ENCODE data around the gene TNIP2.

The TNIP2 gene

GRCh38 chr4:2721586-2721985 lies 34.5 kb downstream of the TNIP2 start:
- Histone ChIP-seq H3K79me2 (ENCODE audit: insufficient read depth, low read length) (no peaks in the 10 kb centered on the region), H3K27ac (ENCODE audit: low read depth, low read length) (no peak overlapping the region), H2AFZ (ENCODE audit: low read depth, low read length, severe bottlenecking) (no peak overlapping the region), H3K9me3 (ENCODE audit: insufficient read depth, low read length) (no peaks in the 10 kb centered on the region), H3K4me3 (ENCODE audit: insufficient read depth, low read length, poor library complexity, severe bottlenecking) (no peak overlapping the region), H3K27me3 (ENCODE audit: low read length) (no peaks in the 10 kb centered on the region), H4K20me1 (ENCODE audit: low read depth, low read length) (no peaks in the 10 kb centered on the region), H3K36me3 (ENCODE audit: low read length) (peaks cover 8% of the 10 kb centered on the region; the same call in 1 of the 2 replicates), H3K9me2 (replicated peaks; ENCODE audit: insufficient read depth, low read length) (no peaks in the 10 kb centered on the region), H3F3A (ENCODE audit: insufficient read depth) (peaks cover 4% of the 10 kb centered on the region; the same call in 1 of the 2 replicates), H3K9ac (ENCODE audit: low read length) (no peak overlapping the region), H3K4me2 (ENCODE audit: low read depth, low read length, poor library complexity, severe bottlenecking) (no peak overlapping the region)
- TF ChIP-seq, protein P1, sequence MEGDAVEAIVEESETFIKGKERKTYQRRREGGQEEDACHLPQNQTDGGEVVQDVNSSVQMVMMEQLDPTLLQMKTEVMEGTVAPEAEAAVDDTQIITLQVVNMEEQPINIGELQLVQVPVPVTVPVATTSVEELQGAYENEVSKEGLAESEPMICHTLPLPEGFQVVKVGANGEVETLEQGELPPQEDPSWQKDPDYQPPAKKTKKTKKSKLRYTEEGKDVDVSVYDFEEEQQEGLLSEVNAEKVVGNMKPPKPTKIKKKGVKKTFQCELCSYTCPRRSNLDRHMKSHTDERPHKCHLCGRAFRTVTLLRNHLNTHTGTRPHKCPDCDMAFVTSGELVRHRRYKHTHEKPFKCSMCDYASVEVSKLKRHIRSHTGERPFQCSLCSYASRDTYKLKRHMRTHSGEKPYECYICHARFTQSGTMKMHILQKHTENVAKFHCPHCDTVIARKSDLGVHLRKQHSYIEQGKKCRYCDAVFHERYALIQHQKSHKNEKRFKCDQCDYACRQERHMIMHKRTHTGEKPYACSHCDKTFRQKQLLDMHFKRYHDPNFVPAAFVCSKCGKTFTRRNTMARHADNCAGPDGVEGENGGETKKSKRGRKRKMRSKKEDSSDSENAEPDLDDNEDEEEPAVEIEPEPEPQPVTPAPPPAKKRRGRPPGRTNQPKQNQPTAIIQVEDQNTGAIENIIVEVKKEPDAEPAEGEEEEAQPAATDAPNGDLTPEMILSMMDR (IDR thresholded peaks at IDR 0.05; ENCODE audit: insufficient read depth, low read length, poor library complexity, severe bottlenecking), result no peak
- no peak for TF ChIP-seq EZH2phosphoT487 (conservative IDR thresholded peaks at IDR 0.05; ENCODE audit: low read length)

DNA sequence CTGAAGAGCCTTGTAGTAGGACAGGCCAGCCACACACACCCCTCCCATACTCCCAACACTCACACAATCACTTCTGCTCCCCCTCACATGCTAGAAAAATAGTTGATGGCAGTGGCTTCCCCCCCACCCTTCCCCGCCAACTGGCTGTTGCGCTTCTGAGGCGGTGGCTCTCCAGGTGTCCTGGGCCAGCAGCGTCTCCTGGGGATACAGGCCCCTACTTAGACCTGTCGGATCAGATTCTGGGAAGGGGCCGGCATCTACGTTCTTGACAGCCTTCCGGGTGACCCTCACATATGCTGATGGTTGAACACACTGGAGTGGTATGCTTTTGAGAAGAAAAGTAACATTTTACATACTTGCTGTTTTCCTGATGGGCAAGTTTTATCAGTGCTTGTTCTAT lies 39.9 kb downstream of the TNIP2 start:
- H3K9me3 ChIP-seq (ENCODE audit: insufficient read depth, low read length), result no peaks in the 10 kb centered on the region
- no peak overlapping the region for H3K4me3 ChIP-seq (ENCODE audit: insufficient read depth, low read length, poor library complexity, severe bottlenecking)
- no peaks in the 10 kb centered on the region for H3K9me2 ChIP-seq (replicated peaks; ENCODE audit: insufficient read depth, low read length)
- H3K9ac ChIP-seq (ENCODE audit: low read length), result no peak overlapping the region
- H3K36me3 ChIP-seq (ENCODE audit: low read length), result peaks cover 8% of the 10 kb centered on the region
- H3K27ac ChIP-seq (ENCODE audit: low read depth, low read length), result no peak overlapping the region
- no peak overlapping the region for H3K4me2 ChIP-seq (ENCODE audit: low read depth, low read length, poor library complexity, severe bottlenecking)
- no peaks in the 10 kb centered on the region; the same call in 1 of the 2 replicates for H3F3A ChIP-seq (ENCODE audit: insufficient read depth)
- H3K27me3 ChIP-seq (ENCODE audit: low read length), result no peaks in the 10 kb centered on the region
- TF ChIP-seq, protein P1 (IDR thresholded peaks at IDR 0.05; ENCODE audit: insufficient read depth, low read length, poor library complexity, severe bottlenecking), result no peak
- no peak for TF ChIP-seq EZH2phosphoT487 (conservative IDR thresholded peaks at IDR 0.05; ENCODE audit: low read length)
- H4K20me1 ChIP-seq (ENCODE audit: low read depth, low read length), result no peaks in the 10 kb centered on the region
- no peak overlapping the region for H2AFZ ChIP-seq (ENCODE audit: low read depth, low read length, severe bottlenecking)
- 0 out of 2 replicates have a peak, but pooled peaks cover 5% of the 10 kb centered on the region for H3K79me2 ChIP-seq (ENCODE audit: insufficient read depth, low read length)

DNA sequence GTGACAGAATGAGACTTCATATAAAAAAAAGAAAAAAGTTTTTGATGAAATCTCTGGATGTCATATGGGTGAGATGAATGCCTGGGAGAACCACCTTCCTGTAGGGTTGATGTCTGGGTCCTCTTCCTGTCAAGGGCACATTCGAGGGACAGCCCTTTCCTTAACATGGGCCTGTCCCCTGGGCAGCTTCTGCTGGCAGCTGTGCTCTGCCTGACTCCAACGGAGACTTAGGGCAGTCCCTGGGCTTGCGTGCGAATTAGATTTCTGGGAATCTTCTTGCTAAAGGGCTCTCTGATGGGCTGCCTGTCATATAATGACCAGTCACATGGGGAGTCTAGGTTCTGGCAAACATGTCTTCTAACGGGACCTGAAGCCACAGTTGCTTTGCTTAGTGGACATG lies 40.7 kb downstream of the TNIP2 start:
- Histone ChIP-seq H3K36me3 (ENCODE audit: low read length) (peaks cover 8% of the 10 kb centered on the region), H3K4me2 (ENCODE audit: low read depth, low read length, poor library complexity, severe bottlenecking) (no peak overlapping the region), H3K9me2 (replicated peaks; ENCODE audit: insufficient read depth, low read length) (no peaks in the 10 kb centered on the region), H2AFZ (ENCODE audit: low read depth, low read length, severe bottlenecking) (no peak overlapping the region), H3K27me3 (ENCODE audit: low read length) (no peaks in the 10 kb centered on the region), H3K9ac (ENCODE audit: low read length) (no peak overlapping the region), H3K9me3 (ENCODE audit: insufficient read depth, low read length) (no peaks in the 10 kb centered on the region), H3K27ac (ENCODE audit: low read depth, low read length) (no peak overlapping the region), H3K79me2 (ENCODE audit: insufficient read depth, low read length) (0 out of 2 replicates have a peak, but pooled peaks cover 5% of the 10 kb centered on the region), H3K4me3 (ENCODE audit: insufficient read depth, low read length, poor library complexity, severe bottlenecking) (no peak overlapping the region), H4K20me1 (ENCODE audit: low read depth, low read length) (no peaks in the 10 kb centered on the region), H3F3A (ENCODE audit: insufficient read depth) (no peaks in the 10 kb centered on the region; the same call in 1 of the 2 replicates)
- TF ChIP-seq EZH2phosphoT487 (conservative IDR thresholded peaks at IDR 0.05; ENCODE audit: low read length), result no peak
- TF ChIP-seq, protein P1 (IDR thresholded peaks at IDR 0.05; ENCODE audit: insufficient read depth, low read length, poor library complexity, severe bottlenecking), result no peak
